Aorta (tissue), 5 donors: Measurements from ENCODE around the gene DRG2. TPM values are rescaled to one million over a fixed set of nuclear protein-coding genes. Genes with fewer than 3 reads are reported as not detected.

ENCODE experiments used
- ATAC-seq: fragments of 200-7000 bp; cut with Tn5 transposase; one replicate; pipeline ENCODE4 v1.9.1; 2022; ENCODE audit warnings: moderate library complexity; ENCODE audit not compliant: low FRiP score
- DNase-seq, 2 donors: peaks; one replicate each; pipeline ENCODE4 v3.0.0-alpha.2; 2020
- H3K27ac ChIP-seq, 2 donors: one replicate each; pipeline ENCODE4 v1.5.1; 2013; ENCODE audit warnings: low read length in 2 of 2, mild to moderate bottlenecking in 2 of 2, moderate library complexity in 2 of 2, control low read depth in 1 of 2, inconsistent platforms in 1 of 2, low read depth in 1 of 2
- H3K27me3 ChIP-seq, 2 donors: one replicate each; pipeline ENCODE4 v1.6.1; 2013; ENCODE audit warnings: control low read depth in 1 of 2, low read length in 1 of 2, mild to moderate bottlenecking in 1 of 2, moderate library complexity in 1 of 2; ENCODE audit not compliant: insufficient read depth in 2 of 2, control insufficient read depth in 1 of 2
- H3K36me3 ChIP-seq, 2 donors: one replicate each; pipeline ENCODE4 v1.6.1; 2013; ENCODE audit warnings: control low read depth in 1 of 2, low read length in 1 of 2, mild to moderate bottlenecking in 1 of 2; ENCODE audit not compliant: insufficient read depth in 2 of 2, control insufficient read depth in 1 of 2
- H3K4me1 ChIP-seq, 2 donors: one replicate each; pipeline ENCODE4 v1.6.1; 2013; ENCODE audit warnings: low read length in 2 of 2, control low read depth in 1 of 2, mild to moderate bottlenecking in 1 of 2, moderate library complexity in 1 of 2; ENCODE audit not compliant: insufficient read depth in 2 of 2, control insufficient read depth in 1 of 2
- H3K4me3 ChIP-seq, 2 donors: one replicate each; pipeline ENCODE4 v1.5.1; 2013; ENCODE audit warnings: low read length in 2 of 2, control low read depth in 1 of 2, mild to moderate bottlenecking in 1 of 2
- H3K9me3 ChIP-seq: one replicate; pipeline ENCODE4 v1.6.1; 2013; ENCODE audit warnings: mild to moderate bottlenecking, low read length; ENCODE audit not compliant: control insufficient read depth
- WGBS, 2 donors: extraction: QIAGEN DNeasy Blood & Tissue Kit; methylation state at CpG; one replicate each; pipeline ENCODE4 v1.1.7; 2013; 5-methylcytosine and 5-hydroxymethylcytosine counted together
- intact Hi-C, 2 donors: fragments of 100-400 bp; cut with DNase I; formaldehyde crosslinking; loops; one replicate each; pipeline versions ENCODE4 v1.14.2 to v1.15.0; 2022
- polyA plus RNA-seq, 2 donors: library from polyadenylated mRNA; stranded (reverse); fragments of 200-250 nt; gene quantifications; one replicate each; pipeline ENCODE4 v1.2.3, GENCODE V29; 2013
- total RNA-seq, 2 donors: library from RNA; stranded (reverse); fragmentation: NEBNext Ultra II Directional; extraction: Animal tissue kit (Norgen Biotek cat#: 25700); gene quantifications; one replicate each; pipeline ENCODE4 v1.2.1, GENCODE V29; 2021
- donor health status: healthy with polysubstance abuse.
- donor health status: Bipolar disorder and iron deficiency.
- donor health status: DM: no; HTN: no; CAD: no.
- donor health status: DM: no; HTN: no; CAD: no.
- donor health status: DM: yes; HTN: yes; CAD: no.

Gene DRG2
- total and polyA plus RNA-seq, 4 donors, result 16.0 to 52.3 (median 31.2) TPM

GRCh38 chr17:18069101-18069500, 18.6 kb upstream of the DRG2 start:
- DNase-seq (no peak), ATAC-seq (no peak)
- no peak overlapping the region for H3K27ac ChIP-seq
- H3K4me3 ChIP-seq, result no peak overlapping the region
- H3K9me3 ChIP-seq, result no peaks in the 10 kb centered on the region
- 92 to 100% methylated on average over 2 of the region's 2 CpGs for WGBS, 2 donors
- H3K36me3 ChIP-seq, result peaks cover 2 to 5% of the 10 kb centered on the region in 2 donors
- H3K4me1 ChIP-seq, result no peaks in the 10 kb centered on the region
- intact Hi-C loops, result no loop called here
- H3K27me3 ChIP-seq, result no peaks in the 10 kb centered on the region

- intact Hi-C loops, result no loop called here
- H3K9me3 ChIP-seq, result no peaks in the 10 kb centered on the region
- H3K4me3 ChIP-seq, result peak overlapping the region in 1 of 2 donors; percentile 32
- no peaks in the 10 kb centered on the region for H3K4me1 ChIP-seq
- no peak for DNase-seq
- ATAC-seq, result no peak
- WGBS, 2 donors, result 2% methylated on average over 8 of the region's 8 CpGs
- no peaks in the 10 kb centered on the region for H3K27me3 ChIP-seq
- H3K27ac ChIP-seq, result no peak overlapping the region
- peaks cover 0 to 2% of the 10 kb centered on the region in 2 donors for H3K36me3 ChIP-seq
Measured at GRCh38 chr17:18070861-18071340, 16.8 kb upstream of the DRG2 start.

- Histone ChIP-seq H3K27ac (no peak overlapping the region), H3K4me1 (no peaks in the 10 kb centered on the region), H3K9me3 (no peaks in the 10 kb centered on the region), H3K36me3 (no peaks in the 10 kb centered on the region), H3K4me3 (no peak overlapping the region), H3K27me3 (no peaks in the 10 kb centered on the region)
- intact Hi-C loops, result no loop called here
- ATAC-seq (no peak), DNase-seq (no peak)
Measured at GRCh38 chr17:18071751-18072150, 16.0 kb upstream of the DRG2 start.

GRCh38 chr17:18074566-18075272, 13.0 kb upstream of the DRG2 start:
- no peaks in the 10 kb centered on the region for H3K36me3 ChIP-seq
- no peaks in the 10 kb centered on the region for H3K9me3 ChIP-seq
- no peaks in the 10 kb centered on the region for H3K4me1 ChIP-seq
- DNase-seq (no peak), ATAC-seq (no peak)
- no peak overlapping the region for H3K27ac ChIP-seq
- no peak overlapping the region for H3K4me3 ChIP-seq
- intact Hi-C loops, result no loop called here
- H3K27me3 ChIP-seq, result no peaks in the 10 kb centered on the region
- 84 to 85% methylated on average over 6 of the region's 6 CpGs for WGBS, 2 donors

- DNase-seq (no peak), ATAC-seq (no peak)
- Histone ChIP-seq H3K36me3 (no peaks in the 10 kb centered on the region), H3K27me3 (no peaks in the 10 kb centered on the region), H3K4me3 (no peak overlapping the region), H3K4me1 (no peaks in the 10 kb centered on the region), H3K9me3 (no peaks in the 10 kb centered on the region), H3K27ac (no peak overlapping the region)
- 73 to 76% methylated on average over 7 of the region's 7 CpGs for WGBS, 2 donors
- intact Hi-C loops, result no loop called here
Measured at GRCh38 chr17:18076936-18077335, 10.8 kb upstream of the DRG2 start.

- Histone ChIP-seq H3K9me3 (no peaks in the 10 kb centered on the region), H3K4me3 (no peak overlapping the region), H3K36me3 (no peaks in the 10 kb centered on the region), H3K27me3 (no peaks in the 10 kb centered on the region), H3K27ac (no peak overlapping the region), H3K4me1 (no peaks in the 10 kb centered on the region)
- intact Hi-C loops, result no loop called here
- ATAC-seq, result no peak
- DNase-seq, result no peak
- 74 to 82% methylated on average over 4 of the region's 4 CpGs for WGBS, 2 donors
Measured at GRCh38 chr17:18079543-18079942, 8.2 kb upstream of the DRG2 start.

GRCh38 chr17:18084256-18084655, 3.5 kb upstream of the DRG2 start:
- H3K27me3 ChIP-seq, result no peaks in the 10 kb centered on the region
- H3K4me3 ChIP-seq, result no peak overlapping the region
- DNase-seq, result no peak
- no peak for ATAC-seq
- intact Hi-C loops, result no loop called here
- no peak overlapping the region for H3K27ac ChIP-seq
- 87% methylated on average over 4 of the region's 4 CpGs for WGBS, 2 donors
- no peaks in the 10 kb centered on the region for H3K36me3 ChIP-seq
- no peaks in the 10 kb centered on the region for H3K4me1 ChIP-seq
- H3K9me3 ChIP-seq, result no peaks in the 10 kb centered on the region

GRCh38 chr17:18089613-18090012, 1.9 kb downstream of the DRG2 start:
- ATAC-seq, result no peak

More at GRCh38 chr17:18089613-18090012, 1.9 kb downstream of the DRG2 start:
- Histone ChIP-seq H3K36me3 (no peaks in the 10 kb centered on the region), H3K27me3 (no peaks in the 10 kb centered on the region), H3K27ac (no peak overlapping the region), H3K4me1 (no peaks in the 10 kb centered on the region), H3K9me3 (no peaks in the 10 kb centered on the region), H3K4me3 (no peak overlapping the region)
- no peak for DNase-seq
- intact Hi-C loops, result loop anchor here in 1 of 2 donors (5.0 kb wide), 1 partner anchor 93 kb away; the partner anchor contains the start of gene ALKBH5
- WGBS, 2 donors, result 98% methylated on average over 2 of the region's 2 CpGs
